ENCODE measurements around the gene U2AF2.
A peak's percentile ranks its signal among the peaks of the same experiment; 100 is the strongest.

The U2AF2 gene

GRCh38 chr19:55654868-55655647, at the start of gene U2AF2:
U2AF2 (plus strand) TSS chr19:55655035; CDS start chr19:55655105, 70 bp downstream.
- peak; percentile 97 for DNase-seq

DNA sequence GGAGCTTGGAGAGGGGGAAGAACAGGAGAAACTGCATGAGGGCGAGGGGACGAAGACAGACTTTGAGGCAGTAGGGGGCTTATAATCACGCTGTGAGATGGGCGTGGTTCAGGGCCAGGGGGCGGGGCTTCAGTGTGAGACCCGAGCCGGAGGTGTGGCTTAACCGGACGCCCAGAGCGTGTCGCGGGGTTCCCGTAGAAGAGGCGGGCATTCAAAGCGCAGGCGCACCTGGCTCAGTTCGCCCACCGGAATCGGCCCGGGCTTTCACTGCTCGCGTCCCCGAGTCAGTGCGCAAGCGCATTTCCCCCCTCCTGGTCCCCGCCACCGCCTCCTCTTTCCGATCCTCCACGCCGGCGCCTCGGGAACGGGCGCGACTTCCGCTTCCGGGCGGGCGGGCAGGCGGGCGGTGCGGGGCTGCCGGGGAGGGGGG, 49.6 kb upstream of the U2AF2 start:
- peak; percentile 98 to 99 for DNase-seq

GRCh38 chr19:55605637-55606470, 49.0 kb upstream of the U2AF2 start, which contains the start of gene ZNF865:
ZNF865 (plus strand) TSS chr19:55605647; CDS start chr19:55613619, 7,972 bp downstream.
- DNase-seq, result peak; percentile 82

GRCh38 chr19:55606471-55606787, 48.4 kb upstream of the U2AF2 start:
- DNase-seq, result no peak

GRCh38 chr19:55606817-55607216, 48.0 kb upstream of the U2AF2 start:
- DNase-seq, result no peak

DNA sequence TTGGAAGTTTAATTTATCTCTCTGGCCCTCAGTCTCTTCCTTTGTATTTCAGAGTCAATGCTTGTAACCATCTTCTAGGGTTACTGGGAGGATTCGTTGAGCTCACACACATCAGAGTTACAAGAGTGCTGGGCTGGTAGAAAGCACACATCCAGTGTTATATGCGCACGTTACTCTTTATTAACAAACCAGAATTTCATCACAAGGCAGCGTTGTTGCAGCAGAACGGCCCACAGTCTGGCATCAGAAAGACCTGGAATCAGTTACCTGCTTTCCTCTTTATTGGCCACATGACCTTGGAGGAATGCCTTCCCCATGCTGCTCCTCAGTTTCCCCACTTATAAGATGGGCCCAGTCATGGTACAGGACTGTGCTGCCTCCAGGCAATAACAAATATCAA, 45.5 kb upstream of the U2AF2 start:
- DNase-seq, result no peak

DNA sequence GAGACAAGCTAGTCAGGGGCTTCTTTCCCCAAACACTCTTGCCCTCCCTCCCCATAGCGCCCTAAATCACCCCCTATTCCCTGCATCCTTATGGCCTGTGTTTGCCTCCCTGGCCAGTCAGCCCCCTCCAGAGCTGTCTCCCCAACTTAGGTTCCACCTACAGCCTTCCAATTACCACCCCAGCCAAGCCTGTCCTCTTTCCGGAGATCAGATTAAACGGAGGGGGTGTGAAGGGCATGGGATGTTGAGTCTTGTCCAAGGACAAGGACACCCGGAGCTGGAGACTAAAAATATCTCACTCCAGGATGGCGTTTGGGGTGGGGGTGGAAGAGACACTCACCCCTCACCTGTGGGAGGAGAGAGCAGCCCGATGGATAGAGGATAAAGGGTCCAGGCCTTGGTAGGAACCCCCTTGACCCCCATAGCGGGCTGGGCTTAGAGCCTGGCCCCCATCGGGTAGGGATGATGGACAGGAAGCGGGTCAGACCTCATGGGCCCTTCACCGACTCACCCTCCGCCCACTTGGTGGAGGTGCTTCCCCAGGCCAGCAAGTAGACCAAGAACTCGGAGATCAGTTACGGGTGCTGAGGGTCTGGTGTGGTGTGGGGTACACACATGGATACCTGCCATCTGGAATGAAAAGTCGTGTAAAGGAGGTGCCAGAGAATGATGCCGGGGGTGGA, 43.4 kb upstream of the U2AF2 start:
- DNase-seq, result no peak

- DNase-seq, result no peak
Observed at GRCh38 chr19:55611983-55612645, 42.7 kb upstream of the U2AF2 start.

DNA sequence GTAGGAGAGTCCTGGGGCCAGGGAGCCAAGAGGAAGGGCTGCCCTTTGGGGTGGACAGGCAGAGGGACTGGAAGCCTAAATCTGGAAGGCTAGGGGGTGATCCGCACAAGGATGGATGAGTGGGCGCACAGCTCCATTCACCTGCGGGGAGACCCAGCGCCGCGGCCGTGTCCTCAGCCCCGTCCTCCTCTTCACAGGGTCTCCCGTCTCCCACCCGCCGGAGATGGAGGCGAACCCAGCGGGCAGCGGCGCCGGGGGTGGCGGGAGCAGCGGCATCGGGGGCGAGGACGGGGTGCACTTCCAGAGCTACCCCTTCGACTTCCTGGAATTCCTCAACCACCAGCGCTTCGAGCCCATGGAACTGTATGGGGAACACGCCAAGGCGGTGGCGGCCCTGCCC, 41.4 kb upstream of the U2AF2 start:
- DNase-seq, result no peak

GRCh38 chr19:55613930-55614710, 40.7 kb upstream of the U2AF2 start:
- no peak for DNase-seq

- no peak for DNase-seq
Observed at GRCh38 chr19:55614711-55615542, 39.9 kb upstream of the U2AF2 start.

- no peak for DNase-seq
Observed at GRCh38 chr19:55615543-55616394, 39.1 kb upstream of the U2AF2 start.

DNA sequence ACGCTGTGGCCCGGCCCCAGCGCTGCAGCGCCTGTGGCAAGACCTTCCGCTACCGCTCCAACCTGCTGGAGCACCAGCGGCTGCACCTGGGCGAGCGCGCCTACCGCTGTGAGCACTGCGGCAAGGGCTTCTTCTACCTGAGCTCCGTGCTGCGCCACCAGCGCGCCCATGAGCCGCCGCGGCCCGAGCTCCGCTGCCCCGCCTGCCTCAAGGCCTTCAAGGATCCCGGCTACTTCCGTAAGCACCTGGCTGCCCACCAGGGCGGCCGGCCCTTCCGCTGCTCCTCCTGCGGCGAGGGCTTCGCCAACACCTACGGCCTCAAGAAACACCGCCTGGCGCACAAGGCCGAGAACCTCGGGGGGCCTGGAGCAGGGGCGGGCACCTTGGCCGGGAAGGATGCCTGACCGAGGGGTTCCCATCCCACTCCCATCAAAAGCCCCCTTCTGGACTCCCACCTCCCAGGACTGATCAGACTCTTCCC, 38.4 kb upstream of the U2AF2 start:
- no peak for DNase-seq

- no peak for DNase-seq
Observed at GRCh38 chr19:55617426-55617825, 37.4 kb upstream of the U2AF2 start.

DNA sequence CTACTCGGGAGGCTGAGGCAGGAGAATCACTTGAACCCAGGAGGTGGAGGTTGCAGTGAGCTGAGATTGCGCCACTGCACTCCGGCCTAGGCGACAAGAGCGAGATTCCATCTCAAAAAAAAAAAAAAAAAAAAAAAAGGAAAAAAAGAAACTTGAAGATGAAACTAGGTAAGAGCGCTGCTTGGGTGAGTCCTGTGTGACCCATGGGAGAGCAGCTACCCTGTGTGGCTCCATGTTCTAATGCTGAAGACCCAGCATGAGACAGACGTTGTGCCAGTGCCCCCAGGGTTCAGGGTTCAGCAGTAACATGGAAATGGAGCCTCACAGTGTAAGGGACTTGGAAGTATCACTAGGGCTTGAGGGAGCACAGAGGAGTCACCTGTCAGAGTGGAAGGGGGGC, 36.4 kb upstream of the U2AF2 start:
- DNase-seq, result no peak

- no peak for DNase-seq
Observed at GRCh38 chr19:55619286-55619685, 35.5 kb upstream of the U2AF2 start.

- DNase-seq, result peak in 1 of 2 experiments; percentile 46
Observed at GRCh38 chr19:55620410-55621204, 34.2 kb upstream of the U2AF2 start.

GRCh38 chr19:55621205-55621672, 33.6 kb upstream of the U2AF2 start:
- no peak for DNase-seq

- no peak for DNase-seq
Observed at GRCh38 chr19:55621673-55622231, 33.1 kb upstream of the U2AF2 start.
